Measurements from ENCODE around the gene ATPAF1.

ATPAF1 gene

DNA sequence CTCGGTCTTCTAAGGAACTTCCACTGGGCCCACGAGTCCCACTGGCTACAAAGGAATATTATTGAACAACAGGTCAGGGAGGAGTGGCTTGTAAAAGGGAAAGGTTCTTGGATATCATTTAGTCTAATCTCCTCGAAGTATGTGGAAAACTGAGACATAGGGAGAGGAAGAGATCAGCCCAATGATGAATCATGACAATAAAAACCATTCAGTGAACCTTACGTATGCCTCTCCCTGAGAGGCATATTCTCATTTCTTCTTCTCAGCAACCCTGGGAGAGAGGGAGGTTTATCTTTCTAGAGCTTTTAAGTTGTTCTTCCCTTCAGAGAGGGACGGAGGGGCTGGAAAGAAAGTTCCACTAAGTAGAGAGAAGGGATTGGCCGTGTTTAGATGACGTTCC, 46.2 kb downstream of the ATPAF1 start:
- no peak overlapping the region for H3K4me3 ChIP-seq (ENCODE audit: low read depth, low read length)
- TF ChIP-seq, protein P1, sequence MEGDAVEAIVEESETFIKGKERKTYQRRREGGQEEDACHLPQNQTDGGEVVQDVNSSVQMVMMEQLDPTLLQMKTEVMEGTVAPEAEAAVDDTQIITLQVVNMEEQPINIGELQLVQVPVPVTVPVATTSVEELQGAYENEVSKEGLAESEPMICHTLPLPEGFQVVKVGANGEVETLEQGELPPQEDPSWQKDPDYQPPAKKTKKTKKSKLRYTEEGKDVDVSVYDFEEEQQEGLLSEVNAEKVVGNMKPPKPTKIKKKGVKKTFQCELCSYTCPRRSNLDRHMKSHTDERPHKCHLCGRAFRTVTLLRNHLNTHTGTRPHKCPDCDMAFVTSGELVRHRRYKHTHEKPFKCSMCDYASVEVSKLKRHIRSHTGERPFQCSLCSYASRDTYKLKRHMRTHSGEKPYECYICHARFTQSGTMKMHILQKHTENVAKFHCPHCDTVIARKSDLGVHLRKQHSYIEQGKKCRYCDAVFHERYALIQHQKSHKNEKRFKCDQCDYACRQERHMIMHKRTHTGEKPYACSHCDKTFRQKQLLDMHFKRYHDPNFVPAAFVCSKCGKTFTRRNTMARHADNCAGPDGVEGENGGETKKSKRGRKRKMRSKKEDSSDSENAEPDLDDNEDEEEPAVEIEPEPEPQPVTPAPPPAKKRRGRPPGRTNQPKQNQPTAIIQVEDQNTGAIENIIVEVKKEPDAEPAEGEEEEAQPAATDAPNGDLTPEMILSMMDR (IDR thresholded peaks at IDR 0.05; ENCODE audit: borderline replicate concordance, insufficient read depth, low read depth, low read length), result no peak

DNA sequence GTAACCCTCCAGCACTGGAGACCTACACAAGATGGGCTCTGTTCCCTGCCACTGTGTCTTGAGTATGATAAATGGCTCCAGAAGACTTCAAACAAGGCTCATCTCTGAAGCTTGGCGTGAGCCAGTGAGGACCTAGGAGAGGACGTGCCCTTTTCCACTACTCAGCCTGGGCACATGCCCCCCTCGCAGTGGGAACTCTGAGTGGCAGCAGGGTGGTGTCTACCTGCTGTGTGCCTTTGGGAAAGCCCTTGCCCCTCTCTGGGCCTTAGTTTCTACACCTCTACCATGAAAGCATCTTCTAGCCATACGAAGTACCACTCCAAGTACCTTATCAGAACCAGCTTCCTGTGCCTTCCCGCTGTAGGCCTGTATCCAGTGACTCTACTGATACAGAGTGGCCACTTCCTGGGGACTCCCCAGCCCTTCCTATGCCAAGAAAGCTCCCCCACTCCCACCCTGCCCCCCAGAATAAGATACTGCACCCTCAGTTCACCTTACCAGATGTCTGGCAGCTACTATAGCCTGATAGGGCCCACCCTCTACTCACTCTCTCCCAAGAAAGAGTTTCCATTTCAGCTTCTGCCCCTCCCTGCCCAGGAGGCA, 48.4 kb downstream of the ATPAF1 start:
- TF ChIP-seq, protein P1 (IDR thresholded peaks at IDR 0.05; ENCODE audit: borderline replicate concordance, insufficient read depth, low read depth, low read length), result no peak
- H3K4me3 ChIP-seq (ENCODE audit: low read depth, low read length), result no peak overlapping the region

DNA sequence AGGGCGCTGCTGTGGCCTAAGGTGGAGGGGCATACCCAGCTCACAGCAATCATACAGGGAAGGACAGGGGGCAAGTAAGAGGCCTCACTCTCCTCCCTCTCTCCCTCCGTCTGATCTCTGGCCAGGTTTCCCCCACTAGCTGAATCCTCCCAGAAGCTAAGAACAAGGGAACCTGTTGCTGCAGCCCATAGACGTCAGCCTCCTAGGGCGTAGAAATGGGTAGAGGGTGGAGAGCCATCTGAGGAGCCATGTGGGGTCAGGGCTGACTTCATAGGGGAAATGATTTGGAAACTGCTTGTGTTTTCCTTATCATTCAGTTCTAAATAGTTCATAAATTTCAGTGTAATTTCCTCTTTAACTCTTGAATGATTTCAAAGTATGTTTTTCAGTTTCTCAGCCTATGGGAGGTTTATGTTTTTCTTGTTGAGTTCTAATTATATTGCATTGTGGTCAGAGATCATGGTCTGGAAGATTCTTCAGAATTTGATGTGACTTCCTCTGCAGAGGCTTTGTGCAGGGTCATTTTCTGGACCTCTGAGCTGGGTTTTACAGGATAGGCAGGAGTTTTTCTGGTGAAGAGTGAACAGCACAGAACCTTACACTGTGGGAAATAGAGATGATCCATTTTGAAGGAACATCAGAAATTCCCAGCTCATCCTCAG, 49.3 kb downstream of the ATPAF1 start:
- H3K4me3 ChIP-seq (ENCODE audit: low read depth, low read length), result no peak overlapping the region
- TF ChIP-seq, protein P1 (IDR thresholded peaks at IDR 0.05; ENCODE audit: borderline replicate concordance, insufficient read depth, low read depth, low read length), result no peak

DNA sequence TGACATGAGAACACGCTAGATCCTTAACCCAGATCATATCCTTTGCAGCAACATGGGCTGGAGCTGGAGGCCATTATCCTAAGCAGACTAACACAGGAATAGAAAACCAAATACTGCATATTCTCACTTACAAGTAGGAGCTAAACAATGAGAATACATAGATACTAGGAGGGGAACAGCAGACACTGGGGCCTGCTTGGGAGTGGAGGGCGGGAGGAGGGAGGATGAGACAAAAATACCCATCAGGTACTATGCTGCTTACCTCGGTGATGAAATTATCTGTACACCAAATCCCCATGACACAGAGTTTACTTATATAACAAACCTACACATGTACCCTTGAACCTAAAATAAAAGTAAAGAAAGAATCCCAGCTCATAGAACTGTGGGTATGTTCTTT, 50.3 kb downstream of the ATPAF1 start:
- TF ChIP-seq, protein P1 (IDR thresholded peaks at IDR 0.05; ENCODE audit: borderline replicate concordance, insufficient read depth, low read depth, low read length), result no peak
- no peak overlapping the region for H3K4me3 ChIP-seq (ENCODE audit: low read depth, low read length)

DNA sequence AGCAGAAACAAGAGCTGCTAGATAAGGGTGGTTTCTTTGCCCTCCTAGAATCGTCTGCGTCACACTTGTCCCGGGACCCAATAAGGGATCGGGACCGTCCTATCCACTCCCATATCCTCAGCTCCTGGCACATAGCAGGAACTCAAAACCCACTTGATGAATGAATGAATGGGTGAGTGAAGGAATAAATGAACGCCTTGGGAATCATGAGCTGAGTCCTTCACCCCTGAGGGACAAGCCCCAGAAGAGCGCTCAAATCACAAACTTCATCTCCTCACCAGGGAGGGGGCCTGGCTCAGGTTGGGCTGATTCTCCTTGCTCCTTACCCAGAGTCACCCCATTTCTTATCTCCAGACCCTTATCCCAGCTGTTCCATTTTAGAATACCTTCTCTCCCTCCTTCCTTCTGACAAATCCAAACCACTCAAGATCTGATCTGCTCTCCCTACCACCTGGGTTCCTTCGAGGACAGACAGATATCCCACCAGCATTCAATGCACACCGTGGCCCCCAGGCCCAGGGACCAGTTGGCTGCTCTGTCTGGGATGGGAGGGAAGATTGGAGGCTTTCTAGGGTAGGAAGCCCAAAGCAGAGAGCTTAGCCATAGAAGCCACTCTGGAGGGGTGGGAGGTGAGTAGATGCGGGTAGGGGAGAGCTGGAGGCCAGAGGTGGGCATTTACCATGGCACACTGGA, 50.9 kb downstream of the ATPAF1 start:
- TF ChIP-seq, protein P1 (IDR thresholded peaks at IDR 0.05; ENCODE audit: borderline replicate concordance, insufficient read depth, low read depth, low read length), result no peak
- H3K4me3 ChIP-seq (ENCODE audit: low read depth, low read length), result peak overlapping the region; percentile 81

DNA sequence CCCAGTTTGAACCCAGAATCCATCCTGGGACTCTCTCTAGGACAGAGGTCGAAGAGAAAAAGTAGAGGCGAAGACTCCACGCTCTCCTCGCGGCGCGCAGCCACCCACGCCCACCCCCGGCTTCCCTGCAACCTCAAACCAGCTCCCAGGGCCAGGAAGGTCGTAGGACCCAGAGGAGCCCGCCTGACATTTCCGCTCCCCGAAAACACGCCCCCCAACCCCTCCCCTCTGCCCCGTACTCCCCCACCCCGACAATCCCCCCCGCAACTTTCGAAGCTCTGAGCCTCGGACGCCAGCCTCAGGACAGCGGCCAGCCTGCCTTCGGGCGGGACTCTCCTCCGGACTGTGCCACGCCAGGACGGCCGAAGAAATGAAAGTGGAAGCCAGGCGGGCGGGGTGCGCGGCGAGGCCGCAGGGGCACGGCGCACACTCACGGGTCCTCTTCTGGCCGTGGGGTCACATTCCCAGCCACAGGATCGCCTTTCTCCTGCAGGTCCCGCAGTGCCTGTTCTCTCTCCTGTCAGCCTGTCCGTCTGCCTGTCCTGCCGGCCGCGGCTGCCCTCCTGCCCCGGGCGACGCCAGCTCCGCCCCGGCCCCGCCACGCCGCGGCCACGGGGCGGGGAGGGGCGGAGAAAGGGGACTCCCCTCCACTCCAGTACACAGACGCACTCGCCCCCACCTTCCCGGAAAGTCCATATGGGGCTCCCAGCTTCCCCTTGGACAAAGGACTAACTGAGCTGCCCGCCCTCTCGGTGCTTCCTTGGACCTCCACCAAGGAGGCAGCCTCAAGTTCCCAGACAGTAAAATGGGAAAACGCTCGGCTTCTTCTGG, 51.7 kb downstream of the ATPAF1 start, which contains the start of gene MOB3C:
TSS of gene MOB3C (minus strand) at position 535 of the 831 bp plus-strand sequence. CDS start 3,490 bp downstream, outside the sequence.
- peak within 1 kb of the TSS; percentile 81 for H3K4me3 ChIP-seq (ENCODE audit: low read depth, low read length)
- TF ChIP-seq, protein P1 (IDR thresholded peaks at IDR 0.05; ENCODE audit: borderline replicate concordance, insufficient read depth, low read depth, low read length), result no peak

All from GM12875 (cell line).